GM10248 (cell line): Measurements from ENCODE around the gene HMCN2.

Experiments
- CTCF ChIA-PET: fragments of 300-600 bp; sonication (Branson Sonifier 250); formaldehyde crosslinking; extraction: SDS; loops from one replicate; lab custom pipeline; 2021; ENCODE audit warnings: antibody characterized with exemption; lab: Yijun Ruan, JAX
- POLR2A ChIA-PET: fragments of 350-650 bp; sonication (Branson Sonifier 250); formaldehyde crosslinking; extraction: SDS; loops from one replicate; lab custom pipeline; 2020; ENCODE audit warnings: antibody characterized with exemption; lab: Yijun Ruan, JAX
- DNase-seq: peaks from one replicate; pipeline ENCODE4 v3.0.0; 2012; ENCODE audit errors: extremely low spot score
- TF ChIP-seq, protein P1 (sequence below): IDR thresholded peaks from 2 replicates; pipeline ENCODE4 v1.5.1; 2012; ENCODE audit warnings: mild to moderate bottlenecking, low read depth; ENCODE audit errors: extremely low read depth, missing control alignments, control extremely low read depth

HMCN2 gene

DNA sequence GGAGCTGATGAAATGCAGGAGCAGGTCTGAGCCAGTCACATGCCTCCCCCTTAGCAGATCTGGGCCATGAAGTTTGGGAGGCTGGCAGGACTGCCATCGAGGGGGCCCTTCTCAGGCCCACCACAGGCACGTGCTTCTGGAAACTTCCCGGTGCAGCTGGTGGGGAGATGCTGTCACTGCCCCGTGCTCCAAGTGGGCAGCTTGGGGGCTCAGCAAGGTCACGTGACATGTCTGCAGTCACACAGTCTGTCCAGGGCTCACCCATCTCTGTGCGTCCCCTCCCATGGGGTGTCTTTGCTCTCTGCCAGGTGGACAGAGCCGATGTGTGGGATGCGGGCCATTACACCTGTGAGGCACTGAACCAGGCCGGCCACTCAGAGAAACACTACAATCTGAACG is 99.8 kb downstream of the HMCN2 start:
- no peak for DNase-seq
- TF ChIP-seq, protein P1, sequence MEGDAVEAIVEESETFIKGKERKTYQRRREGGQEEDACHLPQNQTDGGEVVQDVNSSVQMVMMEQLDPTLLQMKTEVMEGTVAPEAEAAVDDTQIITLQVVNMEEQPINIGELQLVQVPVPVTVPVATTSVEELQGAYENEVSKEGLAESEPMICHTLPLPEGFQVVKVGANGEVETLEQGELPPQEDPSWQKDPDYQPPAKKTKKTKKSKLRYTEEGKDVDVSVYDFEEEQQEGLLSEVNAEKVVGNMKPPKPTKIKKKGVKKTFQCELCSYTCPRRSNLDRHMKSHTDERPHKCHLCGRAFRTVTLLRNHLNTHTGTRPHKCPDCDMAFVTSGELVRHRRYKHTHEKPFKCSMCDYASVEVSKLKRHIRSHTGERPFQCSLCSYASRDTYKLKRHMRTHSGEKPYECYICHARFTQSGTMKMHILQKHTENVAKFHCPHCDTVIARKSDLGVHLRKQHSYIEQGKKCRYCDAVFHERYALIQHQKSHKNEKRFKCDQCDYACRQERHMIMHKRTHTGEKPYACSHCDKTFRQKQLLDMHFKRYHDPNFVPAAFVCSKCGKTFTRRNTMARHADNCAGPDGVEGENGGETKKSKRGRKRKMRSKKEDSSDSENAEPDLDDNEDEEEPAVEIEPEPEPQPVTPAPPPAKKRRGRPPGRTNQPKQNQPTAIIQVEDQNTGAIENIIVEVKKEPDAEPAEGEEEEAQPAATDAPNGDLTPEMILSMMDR: no peak
- ChIA-PET POLR2A (no interaction called here), CTCF (no interaction called here)

GRCh38 chr9:130366072-130366471 is 100.5 kb downstream of the HMCN2 start:
- CTCF ChIA-PET: no interaction called here
- TF ChIP-seq, protein P1: no peak
- DNase-seq: no peak
- POLR2A ChIA-PET: no interaction called here

- POLR2A ChIA-PET: no interaction called here
- DNase-seq: no peak
- CTCF ChIA-PET: no interaction called here
- TF ChIP-seq, protein P1: no peak
Observed at GRCh38 chr9:130366888-130367550, 101.5 kb downstream of the HMCN2 start.

DNA sequence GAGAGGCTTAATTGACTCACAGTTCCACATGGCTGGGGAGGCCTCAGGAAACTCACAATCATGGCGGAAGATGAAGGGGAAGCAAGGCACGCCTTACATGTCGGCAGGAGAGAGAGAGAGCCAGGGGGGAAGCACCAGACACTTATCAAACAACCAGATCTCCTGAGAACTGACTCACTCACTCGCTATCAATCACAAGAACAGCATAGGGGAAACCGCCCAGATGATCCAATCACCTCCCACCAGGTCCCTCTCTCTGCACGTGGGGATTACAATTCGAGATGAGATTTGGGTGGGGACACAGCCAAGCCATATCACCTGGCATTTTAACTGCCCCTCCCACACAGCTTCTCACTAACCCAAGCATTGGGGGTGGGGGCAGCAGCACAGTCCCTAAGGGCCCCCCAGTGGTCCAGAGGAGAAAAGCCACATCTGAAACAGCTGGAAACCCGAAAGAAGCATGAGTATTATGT is 103.1 kb downstream of the HMCN2 start:
- POLR2A ChIA-PET: no interaction called here
- CTCF ChIA-PET: interaction anchor here (1.3 kb wide), 1 partner anchor 248 kb away, joined by 3 read pairs; no protein-coding TSS in a partner anchor
- DNase-seq: no peak
- TF ChIP-seq, protein P1: no peak

DNA sequence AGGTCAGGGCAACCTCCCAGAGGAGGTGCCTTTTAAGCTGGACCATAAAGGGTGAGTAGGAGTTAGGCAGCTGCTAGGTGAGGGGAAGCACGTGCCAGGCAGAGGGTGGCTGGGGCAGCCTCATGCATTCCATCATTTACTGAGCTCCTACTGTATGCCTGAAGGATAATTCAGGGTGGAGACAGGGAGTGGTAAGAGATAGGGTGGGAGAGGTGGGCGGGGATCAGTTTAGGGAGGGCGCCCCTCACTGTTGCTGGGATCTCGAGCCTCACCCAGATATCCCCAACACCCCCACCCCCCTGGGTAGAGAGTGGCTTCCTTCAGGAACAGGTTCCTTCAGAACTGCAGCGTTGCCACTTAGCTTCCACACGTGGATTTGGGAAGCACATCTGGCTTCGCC is 104.7 kb downstream of the HMCN2 start:
- TF ChIP-seq, protein P1: no peak
- no peak for DNase-seq
- POLR2A ChIA-PET: no interaction called here
- CTCF ChIA-PET: no interaction called here

DNA sequence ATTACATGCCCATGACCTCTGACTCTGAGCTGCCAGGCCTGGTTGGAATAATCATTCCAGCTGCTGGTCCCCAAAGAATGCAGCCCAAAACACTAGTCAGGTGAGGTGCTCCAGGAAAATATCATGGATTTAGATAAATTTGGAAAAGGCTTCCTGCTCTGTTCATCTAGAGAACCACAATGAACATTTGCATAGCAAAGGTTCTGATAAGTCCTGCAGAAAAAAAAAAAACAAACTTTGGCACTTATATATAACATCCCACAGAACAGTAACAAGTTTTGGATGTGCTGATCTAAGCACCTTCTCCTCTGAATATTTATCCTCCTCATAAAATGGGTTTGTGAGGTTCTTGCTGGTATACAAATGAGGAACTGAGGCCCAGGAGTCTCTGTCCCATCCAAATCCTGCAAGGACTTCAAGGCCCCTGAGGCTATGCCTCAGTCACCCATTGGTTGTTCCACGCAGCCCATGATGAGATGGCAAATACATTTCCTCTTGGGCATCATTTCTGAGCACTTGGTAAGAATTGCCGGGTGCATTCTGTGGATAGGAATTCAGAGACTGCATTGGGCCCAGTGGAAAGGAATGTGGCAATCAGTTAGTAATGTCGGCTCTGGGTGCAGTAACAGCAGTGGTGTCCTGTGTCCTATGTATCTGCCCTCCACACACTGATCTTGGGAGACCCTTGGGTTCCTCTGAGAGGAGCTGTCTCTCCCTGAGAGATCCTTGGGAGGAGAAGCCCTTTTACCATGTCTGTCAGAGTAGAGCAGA is 105.8 kb downstream of the HMCN2 start:
- no peak for DNase-seq
- POLR2A ChIA-PET: no interaction called here
- TF ChIP-seq, protein P1: no peak
- CTCF ChIA-PET: no interaction called here
